T-cell (primary cell): ENCODE data around the gene CD164. TPM values are rescaled to one million over a fixed set of nuclear protein-coding genes. Genes with fewer than 3 reads are reported as not detected.

Experiments
- ATAC-seq, 4 experiments: fragments of 200-7000 bp in 3 of 4; fragments of 150-1000 bp in 1 of 4; cut with Tn5 transposase; replicated peaks in 1 of 4; 1 replicate in 3 of 4; 2 replicates in 1 of 4; pipeline ENCODE4 v1.10.0; 2021; ENCODE audit warnings: moderate library complexity in 3 of 4, mild to moderate bottlenecking in 2 of 4, moderate number of reproducible peaks in 1 of 4
- CTCF ChIA-PET, 2 donors: fragments of 300-600 bp; sonication (Branson Sonifier 250); formaldehyde crosslinking; loops; one replicate each; lab custom pipeline; 2022; ENCODE audit warnings: antibody characterized with exemption in 2 of 2; lab: Charles Lee
- POLR2A ChIA-PET, 2 donors: fragments of 300-600 bp; sonication (Branson Sonifier 250); formaldehyde crosslinking; loops; one replicate each; lab custom pipeline; 2022; ENCODE audit warnings: antibody characterized with exemption in 2 of 2; lab: Charles Lee
- DNase-seq, 35 experiments: peaks; one replicate each; pipeline versions ENCODE4 v3.0.0 to v3.0.0-alpha.2; 2013 to 2023
- H3K27ac ChIP-seq: one replicate; pipeline ENCODE4 v1.5.1; 2013; ENCODE audit warnings: low read length
- H3K27me3 ChIP-seq, 2 experiments: replicated peaks in 1 of 2; 1 replicate in 1 of 2; 2 replicates in 1 of 2; pipeline versions ENCODE4 v1.6.1 to v1.7.0; 2013; ENCODE audit warnings: low read length in 1 of 2, mixed read lengths in 1 of 2; ENCODE audit not compliant: control insufficient read depth in 2 of 2, insufficient read depth in 2 of 2; ENCODE audit errors: extremely low read depth in 1 of 2
- H3K36me3 ChIP-seq, 2 donors: 1 replicate in 1 of 2; 2 replicates in 1 of 2; pipeline versions ENCODE4 v1.6.1 to v1.7.0; 2013; ENCODE audit warnings: low read length in 1 of 2; ENCODE audit not compliant: control insufficient read depth in 2 of 2, insufficient read depth in 1 of 2; ENCODE audit errors: extremely low read depth in 1 of 2
- H3K4me1 ChIP-seq, 2 experiments: 1 replicate in 1 of 2; 2 replicates in 1 of 2; pipeline versions ENCODE4 v1.6.1 to v1.7.0; 2013; ENCODE audit warnings: low read length in 2 of 2, mixed read lengths in 1 of 2; ENCODE audit not compliant: insufficient read depth in 2 of 2, control insufficient read depth in 1 of 2; ENCODE audit errors: extremely low read depth in 1 of 2
- H3K4me3 ChIP-seq, 2 donors: 1 replicate in 1 of 2; 2 replicates in 1 of 2; pipeline versions ENCODE4 v1.5.1 to v1.7.0; 2013; ENCODE audit warnings: mild to moderate bottlenecking in 2 of 2, low read length in 1 of 2, moderate library complexity in 1 of 2; ENCODE audit not compliant: control insufficient read depth in 1 of 2; ENCODE audit errors: extremely low read depth in 1 of 2
- H3K9me3 ChIP-seq: 2 replicates; pipeline ENCODE4 v1.7.0; 2013
- H3K27ac Mint-ChIP-seq, 2 donors: one replicate each; pipeline ENCODE4 v1.8.0; 2020 to 2021; ENCODE audit warnings: mild to moderate bottlenecking in 2 of 2, mixed read lengths in 2 of 2
- H3K27me3 Mint-ChIP-seq, 2 donors: one replicate each; pipeline ENCODE4 v1.8.0; 2021 to 2022; ENCODE audit warnings: mixed read lengths in 2 of 2
- H3K36me3 Mint-ChIP-seq: one replicate; pipeline ENCODE4 v1.8.0; 2021; ENCODE audit warnings: mixed read lengths
- H3K4me1 Mint-ChIP-seq, 3 donors: one replicate each; pipeline ENCODE4 v1.8.0; 2020 to 2022; ENCODE audit warnings: mixed read lengths in 3 of 3, mild to moderate bottlenecking in 1 of 3
- H3K4me3 Mint-ChIP-seq, 3 donors: one replicate each; pipeline ENCODE4 v1.8.0; 2020 to 2022; ENCODE audit warnings: mild to moderate bottlenecking in 3 of 3, mixed read lengths in 3 of 3, moderate library complexity in 3 of 3
- H3K9me3 Mint-ChIP-seq, 3 donors: one replicate each; pipeline ENCODE4 v1.8.0; 2020 to 2022; ENCODE audit warnings: mixed read lengths in 3 of 3
- WGBS: methylation state at CpG from one replicate; pipeline ENCODE4 v1.1.5; 2013; ENCODE audit warnings: missing lambda C conversion rate; ENCODE audit not compliant: insufficient coverage; 5-methylcytosine and 5-hydroxymethylcytosine counted together
- total RNA-seq, 35 experiments: library from RNA in 6 of 35; stranded (reverse) in 6 of 35; fragments of 120-200 nt in 1 of 35; gene quantifications; one replicate each; pipeline versions ENCODE4 v1.2.1 to v1.2.4 and lab custom pipeline; 2013 to 2026

The CD164 gene
- total RNA-seq, 5 donors from 2014 or later (not counting 1 experiment from before 2014, with no cell fraction given) = 194 to 212 (median 201) TPM

- H3K9me3 ChIP-seq = no peaks in the 10 kb centered on the region
- H3K4me3 Mint-ChIP-seq = no peak overlapping the region
- H3K27me3 ChIP-seq = no peaks in the 10 kb centered on the region
- no peaks in the 10 kb centered on the region for H3K4me1 ChIP-seq
- no peak overlapping the region for H3K27ac ChIP-seq
- no peaks in the 10 kb centered on the region for H3K27me3 Mint-ChIP-seq
- H3K27ac Mint-ChIP-seq = no peak overlapping the region
- no peak overlapping the region for H3K4me3 ChIP-seq
- CTCF ChIA-PET = no interaction called here
- peaks cover 91% of the 10 kb centered on the region for H3K36me3 Mint-ChIP-seq
- WGBS = 100% methylated on average over 1 of the region's 3 CpGs
- DNase-seq (no peak), ATAC-seq (no peak)
- H3K36me3 ChIP-seq = peaks cover 0 to 58% of the 10 kb centered on the region in 2 donors
- H3K4me1 Mint-ChIP-seq = peaks cover 9 to 22% (median 14%) of the 10 kb centered on the region in 3 donors
- peaks cover 0 to 6% (median 0%) of the 10 kb centered on the region in 3 donors for H3K9me3 Mint-ChIP-seq
- POLR2A ChIA-PET = interaction anchor here in 1 of 2 donors (0.5 kb wide), 1 partner anchor 53 kb away, joined by 5 read pairs; no protein-coding TSS in a partner anchor
These were observed 26.0 kb downstream of the CD164 start for GRCh38 chr6:109356237-109356636.

GRCh38 chr6:109351231-109352130 lies 30.8 kb downstream of the CD164 start:
- ATAC-seq = no peak
- DNase-seq = no peak
- Histone ChIP-seq H3K9me3 (no peaks in the 10 kb centered on the region), H3K27me3 (no peaks in the 10 kb centered on the region), H3K27ac (no peak overlapping the region), H3K4me1 (no peaks in the 10 kb centered on the region), H3K4me3 (no peak overlapping the region), H3K36me3 (peaks cover 0 to 19% of the 10 kb centered on the region in 2 donors)
- Mint-ChIP-seq H3K36me3 (peaks cover 50% of the 10 kb centered on the region), H3K9me3 (peaks cover 0 to 4% (median 0%) of the 10 kb centered on the region in 3 donors), H3K27me3 (no peaks in the 10 kb centered on the region), H3K27ac (peak overlapping the region; percentile 40 to 43), H3K4me3 (no peak overlapping the region), H3K4me1 (peaks cover 5 to 8% (median 6%) of the 10 kb centered on the region in 3 donors)
- WGBS = 100% methylated on average over 1 of the region's 5 CpGs
- CTCF ChIA-PET = interaction anchor here in 1 of 2 donors (1.0 kb wide), 1 partner anchor 115 kb away, joined by 3 read pairs; no protein-coding TSS in a partner anchor
- POLR2A ChIA-PET = interaction anchor here in 1 of 2 donors (0.5 kb wide), 1 partner anchor 241 kb away, joined by 4 read pairs; no protein-coding TSS in a partner anchor

DNA sequence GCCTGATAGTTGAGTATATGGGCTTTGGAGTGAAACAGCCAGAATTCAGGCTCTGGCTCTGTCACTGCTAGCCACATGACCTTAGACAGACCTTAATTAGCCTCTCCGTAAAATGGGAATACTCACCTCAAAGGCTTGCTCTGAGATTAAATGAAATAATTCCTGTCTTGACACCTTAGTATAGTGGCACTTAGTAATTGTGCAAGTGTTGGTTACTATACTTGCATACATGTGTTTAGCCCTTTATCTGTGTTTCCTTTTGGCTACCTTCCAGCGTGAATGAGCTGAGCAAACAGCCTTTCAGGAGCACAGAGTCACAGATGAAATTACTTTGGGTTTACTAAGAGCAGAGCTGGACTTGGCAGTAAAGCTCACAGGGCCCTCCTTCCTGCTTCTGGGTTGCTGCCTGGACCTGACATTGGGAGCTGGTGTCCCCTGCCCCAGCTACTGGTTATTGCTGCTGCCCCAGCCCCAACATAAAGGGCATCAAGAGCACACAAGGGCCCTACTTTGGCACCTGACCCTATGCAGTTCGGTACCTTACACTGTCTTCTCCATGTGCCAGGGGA lies 32.8 kb downstream of the CD164 start:
- ATAC-seq = no peak
- Mint-ChIP-seq H3K36me3 (peaks cover 33% of the 10 kb centered on the region), H3K4me3 (no peak overlapping the region), H3K27me3 (no peaks in the 10 kb centered on the region), H3K9me3 (no peaks in the 10 kb centered on the region), H3K4me1 (peaks cover 5 to 8% (median 6%) of the 10 kb centered on the region in 3 donors), H3K27ac (no peak overlapping the region)
- no peaks in the 10 kb centered on the region for H3K9me3 ChIP-seq
- WGBS = 85% methylated on average over 1 of the region's 3 CpGs
- POLR2A ChIA-PET = interaction anchor here (0.7 to 0.9 kb wide), 2 partner anchors 33 to 206 kb away, joined by 3 to 7 read pairs; no protein-coding TSS in a partner anchor
- CTCF ChIA-PET = no interaction called here
- H3K27me3 ChIP-seq = no peaks in the 10 kb centered on the region
- no peaks in the 10 kb centered on the region for H3K4me1 ChIP-seq
- H3K27ac ChIP-seq = no peak overlapping the region
- no peak for DNase-seq
- peaks cover 0 to 9% of the 10 kb centered on the region in 2 donors for H3K36me3 ChIP-seq
- H3K4me3 ChIP-seq = no peak overlapping the region

GRCh38 chr6:109348226-109348625 lies 34.0 kb downstream of the CD164 start:
- ATAC-seq (no peak), DNase-seq (no peak)
- Histone ChIP-seq H3K4me3 (no peak overlapping the region), H3K36me3 (no peaks in the 10 kb centered on the region), H3K9me3 (no peaks in the 10 kb centered on the region), H3K27ac (no peak overlapping the region), H3K4me1 (no peaks in the 10 kb centered on the region), H3K27me3 (no peaks in the 10 kb centered on the region)
- Mint-ChIP-seq H3K9me3 (no peaks in the 10 kb centered on the region), H3K4me1 (peaks cover 4 to 8% (median 6%) of the 10 kb centered on the region in 3 donors), H3K4me3 (no peak overlapping the region), H3K27ac (peak overlapping the region in 1 of 2 donors; percentile 66), H3K27me3 (no peaks in the 10 kb centered on the region), H3K36me3 (peaks cover 26% of the 10 kb centered on the region)
- CTCF ChIA-PET = no interaction called here
- 100% methylated on average over 3 of the region's 8 CpGs for WGBS
- POLR2A ChIA-PET = no interaction called here

- H3K27me3 Mint-ChIP-seq = no peaks in the 10 kb centered on the region
- no peak for ATAC-seq
- peak overlapping the region in 1 of 2 donors; percentile 66 for H3K27ac Mint-ChIP-seq
- H3K9me3 Mint-ChIP-seq = no peaks in the 10 kb centered on the region
- POLR2A ChIA-PET = no interaction called here
- peaks cover 0 to 6% (median 6%) of the 10 kb centered on the region in 3 donors for H3K4me1 Mint-ChIP-seq
- no peak overlapping the region for H3K27ac ChIP-seq
- no peaks in the 10 kb centered on the region for H3K27me3 ChIP-seq
- H3K36me3 ChIP-seq = no peaks in the 10 kb centered on the region
- CTCF ChIA-PET = no interaction called here
- no peak for DNase-seq
- no peak overlapping the region for H3K4me3 Mint-ChIP-seq
- no peak overlapping the region for H3K4me3 ChIP-seq
- peaks cover 21% of the 10 kb centered on the region for H3K36me3 Mint-ChIP-seq
- WGBS = 100% methylated on average over 2 of the region's 3 CpGs
- H3K9me3 ChIP-seq = no peaks in the 10 kb centered on the region
- no peaks in the 10 kb centered on the region for H3K4me1 ChIP-seq
These were observed 34.5 kb downstream of the CD164 start for GRCh38 chr6:109347779-109348178.

DNA sequence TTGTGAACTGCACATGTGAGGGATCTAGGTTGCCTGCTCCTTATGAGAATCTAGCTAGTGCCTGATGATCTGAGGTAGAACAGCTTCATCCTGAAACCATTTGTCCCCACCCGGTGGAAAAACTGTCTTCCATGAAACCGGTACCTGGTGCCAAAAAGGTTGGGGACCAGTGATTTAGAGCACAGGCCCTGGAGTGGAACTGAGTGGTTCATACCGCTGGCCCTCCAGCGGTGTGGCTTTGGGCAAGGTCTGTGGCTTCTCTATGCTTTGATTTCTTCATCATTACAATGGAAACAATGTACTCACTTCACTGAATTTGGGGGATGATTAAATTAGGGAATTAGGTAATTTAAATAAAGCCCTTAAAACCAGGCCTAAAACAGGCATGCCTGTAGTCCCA lies 36.3 kb downstream of the CD164 start:
- ATAC-seq (no peak), DNase-seq (no peak)
- H3K4me1 ChIP-seq = no peaks in the 10 kb centered on the region
- POLR2A ChIA-PET = no interaction called here
- peaks cover 14% of the 10 kb centered on the region for H3K36me3 Mint-ChIP-seq
- no peaks in the 10 kb centered on the region for H3K4me1 Mint-ChIP-seq
- no peak overlapping the region for H3K4me3 ChIP-seq
- no peaks in the 10 kb centered on the region for H3K9me3 Mint-ChIP-seq
- no peaks in the 10 kb centered on the region for H3K36me3 ChIP-seq
- no peak overlapping the region for H3K27ac ChIP-seq
- no peak overlapping the region for H3K27ac Mint-ChIP-seq
- H3K27me3 Mint-ChIP-seq = no peaks in the 10 kb centered on the region
- H3K4me3 Mint-ChIP-seq = no peak overlapping the region
- WGBS = 67% methylated on average over 1 of the region's 4 CpGs
- CTCF ChIA-PET = no interaction called here
- no peaks in the 10 kb centered on the region for H3K27me3 ChIP-seq
- H3K9me3 ChIP-seq = no peaks in the 10 kb centered on the region
